Measurements from ENCODE around the gene LRRFIP2.

The LRRFIP2 gene

GRCh38 chr3:37030588-37030987 lies 143.8 kb downstream of the LRRFIP2 start:
- no peak overlapping the region for H3K27ac ChIP-seq (replicated peaks)
- DNase-seq (ENCODE audit: low read depth in 1 of 2, low spot score in 1 of 2) = no peak
- no peaks in the 10 kb centered on the region for H3K27me3 ChIP-seq (ENCODE audit: insufficient read depth, poor library complexity, severe bottlenecking)
- TF ChIP-seq SPI1 (IDR thresholded peaks at IDR 0.05; ENCODE audit: borderline replicate concordance, low read depth) = no peak
- TF ChIP-seq GABPA (IDR thresholded peaks at IDR 0.05; ENCODE audit: low read depth) = no peak
- no peak for TF ChIP-seq POLR2AphosphoS5 (IDR thresholded peaks at IDR 0.05; ENCODE audit: low read depth)
- no peak for TF ChIP-seq CTCF (IDR thresholded peaks at IDR 0.05; ENCODE audit: insufficient read depth, low read length)
- no peak for TF ChIP-seq REST (IDR thresholded peaks at IDR 0.05; ENCODE audit: insufficient replicate concordance, low read depth)
- H3K4me3 ChIP-seq (replicated peaks; ENCODE audit: insufficient read depth, low read length) = no peak overlapping the region

GRCh38 chr3:37029516-37030163 lies 144.7 kb downstream of the LRRFIP2 start:
- TF ChIP-seq CTCF (IDR thresholded peaks at IDR 0.05; ENCODE audit: insufficient read depth, low read length) = no peak
- Histone ChIP-seq H3K27ac (replicated peaks) (no peak overlapping the region), H3K4me3 (replicated peaks; ENCODE audit: insufficient read depth, low read length) (no peak overlapping the region), H3K27me3 (ENCODE audit: insufficient read depth, poor library complexity, severe bottlenecking) (no peaks in the 10 kb centered on the region)
- no peak for DNase-seq (ENCODE audit: low read depth in 1 of 2, low spot score in 1 of 2)

GRCh38 chr3:37029111-37029510 lies 145.3 kb downstream of the LRRFIP2 start:
- no peaks in the 10 kb centered on the region for H3K27me3 ChIP-seq (ENCODE audit: insufficient read depth, poor library complexity, severe bottlenecking)
- no peak overlapping the region for H3K4me3 ChIP-seq (replicated peaks; ENCODE audit: insufficient read depth, low read length)
- H3K27ac ChIP-seq (replicated peaks) = no peak overlapping the region
- TF ChIP-seq GABPA (IDR thresholded peaks at IDR 0.05; ENCODE audit: low read depth) (no peak), POLR2AphosphoS5 (IDR thresholded peaks at IDR 0.05; ENCODE audit: low read depth) (no peak), REST (IDR thresholded peaks at IDR 0.05; ENCODE audit: insufficient replicate concordance, low read depth) (no peak), CTCF (IDR thresholded peaks at IDR 0.05; ENCODE audit: insufficient read depth, low read length) (no peak), SPI1 (IDR thresholded peaks at IDR 0.05; ENCODE audit: borderline replicate concordance, low read depth) (no peak)
- no peak for DNase-seq (ENCODE audit: low read depth in 1 of 2, low spot score in 1 of 2)

- no peak for TF ChIP-seq SPI1 (IDR thresholded peaks at IDR 0.05; ENCODE audit: borderline replicate concordance, low read depth)
- TF ChIP-seq CTCF (IDR thresholded peaks at IDR 0.05; ENCODE audit: insufficient read depth, low read length) = no peak
- no peak for TF ChIP-seq GABPA (IDR thresholded peaks at IDR 0.05; ENCODE audit: low read depth)
- TF ChIP-seq REST (IDR thresholded peaks at IDR 0.05; ENCODE audit: insufficient replicate concordance, low read depth) = no peak
- TF ChIP-seq POLR2AphosphoS5 (IDR thresholded peaks at IDR 0.05; ENCODE audit: low read depth) = no peak
- Histone ChIP-seq H3K27ac (replicated peaks) (no peak overlapping the region), H3K4me3 (replicated peaks; ENCODE audit: insufficient read depth, low read length) (no peak overlapping the region), H3K27me3 (ENCODE audit: insufficient read depth, poor library complexity, severe bottlenecking) (no peaks in the 10 kb centered on the region)
- no peak for DNase-seq (ENCODE audit: low read depth in 1 of 2, low spot score in 1 of 2)
Observed at GRCh38 chr3:37028329-37028728, 146.1 kb downstream of the LRRFIP2 start.

Data from HL-60 (cell line).